Hepatocyte (in vitro differentiated cells): ENCODE data around the gene TOP2B. TPM values are rescaled to one million over a fixed set of nuclear protein-coding genes. Genes with fewer than 3 reads are reported as not detected.
A peak's percentile ranks its signal among the peaks of the same experiment; 100 is the strongest.

Experiments used
- DNase-seq: peaks from one replicate; pipeline ENCODE4 v3.0.0-alpha.2; 2016; ENCODE audit warnings: low spot score
- H2AFZ ChIP-seq: fragments of 200-600 bp; sonication (generic); 2 replicates; pipeline ENCODE4 v1.6.0; 2016; ENCODE audit warnings: antibody characterized with exemption, mild to moderate bottlenecking
- H3K27ac ChIP-seq: fragments of 200-600 bp; sonication (generic); 2 replicates; pipeline ENCODE4 v1.5.1; 2016; ENCODE audit warnings: mild to moderate bottlenecking
- H3K27me3 ChIP-seq: fragments of 200-600 bp; sonication (generic); 2 replicates; pipeline ENCODE4 v1.6.1; 2016
- H3K36me3 ChIP-seq: fragments of 200-600 bp; sonication (generic); replicated peaks from 2 replicates; pipeline ENCODE4 v1.5.1; 2016; ENCODE audit warnings: low read depth; ENCODE audit not compliant: insufficient read depth
- H3K4me1 ChIP-seq: fragments of 200-600 bp; sonication (generic); 2 replicates; pipeline ENCODE4 v1.5.1; 2016; ENCODE audit warnings: mild to moderate bottlenecking, moderate library complexity; ENCODE audit not compliant: insufficient read depth
- H3K4me2 ChIP-seq: fragments of 200-600 bp; sonication (generic); 2 replicates; pipeline ENCODE4 v1.6.0; 2016
- H3K4me3 ChIP-seq: fragments of 200-600 bp; sonication (generic); 2 replicates; pipeline ENCODE4 v1.5.1; 2016; ENCODE audit warnings: mild to moderate bottlenecking
- H3K79me2 ChIP-seq: fragments of 200-600 bp; sonication (generic); 2 replicates; pipeline ENCODE4 v1.6.0; 2017; ENCODE audit warnings: mild to moderate bottlenecking
- H3K9me2 ChIP-seq: fragments of 200-600 bp; sonication (generic); replicated peaks from 2 replicates; pipeline ENCODE4 v1.6.0; 2017; ENCODE audit warnings: mild to moderate bottlenecking; ENCODE audit not compliant: insufficient read depth
- H3K9me3 ChIP-seq: fragments of 200-600 bp; sonication (generic); 2 replicates; pipeline ENCODE4 v1.5.1; 2016; ENCODE audit warnings: low read depth, mild to moderate bottlenecking
- H4K20me1 ChIP-seq: fragments of 200-600 bp; sonication (generic); 2 replicates; pipeline ENCODE4 v1.6.0; 2016; ENCODE audit warnings: mild to moderate bottlenecking; ENCODE audit not compliant: insufficient read depth, poor library complexity, severe bottlenecking
- CTCF ChIP-seq: fragments of 200-600 bp; sonication (generic); IDR thresholded peaks from 2 replicates; pipeline ENCODE4 v1.5.1; 2016; ENCODE audit warnings: antibody characterized with exemption, mild to moderate bottlenecking; ENCODE audit not compliant: poor library complexity
- EZH2 ChIP-seq: fragments of 200-600 bp; sonication (generic); IDR thresholded peaks from 2 replicates; pipeline ENCODE4 v1.6.1; 2016; ENCODE audit warnings: antibody characterized with exemption, mild to moderate bottlenecking, borderline replicate concordance
- EZH2phosphoT487 ChIP-seq: fragments of 200-600 bp; sonication (generic); IDR thresholded peaks from one replicate; pipeline ENCODE4 v1.6.1; 2018; ENCODE audit warnings: antibody characterized with exemption, mild to moderate bottlenecking, low read depth, moderate library complexity; ENCODE audit not compliant: unreplicated experiment, severe bottlenecking
- WGBS: methylation state at CpG from one replicate; pipeline ENCODE4 v1.1.6; 2016; ENCODE audit warnings: low lambda C conversion rate; ENCODE audit errors: missing lambda C conversion rate; 5-methylcytosine and 5-hydroxymethylcytosine counted together
- polyA plus RNA-seq: library from polyadenylated mRNA; unstranded; fragments of >200 nt; fragmentation: Nextera tagmentation; extraction: Ambion mirVana; gene quantifications from 2 replicates; pipeline ENCODE4 v1.2.1, GENCODE V29; 2016
- total RNA-seq: library from RNA; depleted of rRNA; stranded (reverse); fragments of >200 nt; gene quantifications from 2 replicates; pipeline ENCODE4 v1.2.3, GENCODE V29; 2014

Gene TOP2B
- total and polyA plus RNA-seq, 2 experiments from 2014 or later, result 49.5 to 109 TPM

GRCh38 chr3:25695731-25696420, 31.2 kb upstream of the TOP2B start:
- no peak overlapping the region for H3K4me2 ChIP-seq
- no peaks in the 10 kb centered on the region for H3K9me2 ChIP-seq
- H3K4me1 ChIP-seq, result peaks cover 3% of the 10 kb centered on the region
- no peaks in the 10 kb centered on the region for H3K36me3 ChIP-seq
- no peaks in the 10 kb centered on the region for H4K20me1 ChIP-seq
- H3K27me3 ChIP-seq, result no peaks in the 10 kb centered on the region
- H2AFZ ChIP-seq, result no peak overlapping the region
- no peak for DNase-seq
- H3K4me3 ChIP-seq, result no peak overlapping the region
- H3K9me3 ChIP-seq, result no peaks in the 10 kb centered on the region
- TF ChIP-seq EZH2, result no peak
- TF ChIP-seq EZH2phosphoT487, result no peak
- no peak for TF ChIP-seq CTCF
- no peaks in the 10 kb centered on the region for H3K79me2 ChIP-seq
- H3K27ac ChIP-seq, result no peak overlapping the region
- 97% methylated on average over 4 of the region's 4 CpGs for WGBS

DNA sequence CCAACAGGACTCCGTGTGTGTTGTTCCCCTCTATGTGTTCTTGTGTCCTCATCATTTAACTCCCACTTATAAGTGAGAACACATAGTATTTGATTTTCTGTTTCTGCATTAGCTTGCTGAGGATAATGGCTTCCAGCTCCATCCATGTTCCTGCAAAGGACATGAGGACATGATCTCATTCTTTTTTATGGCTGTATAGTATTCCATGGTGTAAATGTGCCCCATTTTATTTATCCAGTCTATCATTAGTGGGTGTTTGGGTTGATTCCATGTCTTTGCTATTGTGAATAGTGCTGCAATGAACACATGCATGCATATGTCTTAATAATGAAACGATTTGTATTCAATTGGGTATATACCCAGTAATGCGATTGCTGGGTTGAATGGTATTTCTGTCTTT, 28.5 kb upstream of the TOP2B start:
- no peak overlapping the region for H3K4me2 ChIP-seq
- H3K9me3 ChIP-seq, result no peaks in the 10 kb centered on the region

GRCh38 chr3:25692341-25692740, 27.6 kb upstream of the TOP2B start:
- Histone ChIP-seq H3K27ac (peak overlapping the region; percentile 6), H3K9me2 (no peaks in the 10 kb centered on the region), H4K20me1 (no peaks in the 10 kb centered on the region), H3K27me3 (no peaks in the 10 kb centered on the region), H3K4me1 (peaks cover 3% of the 10 kb centered on the region), H3K9me3 (no peaks in the 10 kb centered on the region), H3K4me2 (peak overlapping the region; percentile 15), H3K79me2 (no peaks in the 10 kb centered on the region), H3K36me3 (no peaks in the 10 kb centered on the region), H3K4me3 (no peak overlapping the region), H2AFZ (no peak overlapping the region)
- no peak for TF ChIP-seq CTCF
- TF ChIP-seq EZH2phosphoT487, result no peak
- no peak for TF ChIP-seq EZH2
- WGBS, result 67% methylated on average over 1 of the region's 1 CpG
- no peak for DNase-seq

More for the DNA sequence above, 28.5 kb upstream of the TOP2B start:
- no peaks in the 10 kb centered on the region for H4K20me1 ChIP-seq
- H3K27me3 ChIP-seq, result no peaks in the 10 kb centered on the region
- no peaks in the 10 kb centered on the region for H3K9me2 ChIP-seq
- peak overlapping the region; percentile 6 for H3K27ac ChIP-seq
- TF ChIP-seq EZH2phosphoT487, result no peak
- TF ChIP-seq EZH2, result no peak
- TF ChIP-seq CTCF, result no peak
- DNase-seq, result no peak
- WGBS, result 65% methylated on average over 3 of the region's 3 CpGs
- H3K36me3 ChIP-seq, result no peaks in the 10 kb centered on the region
- H3K79me2 ChIP-seq, result no peaks in the 10 kb centered on the region
- no peak overlapping the region for H3K4me3 ChIP-seq
- H2AFZ ChIP-seq, result no peak overlapping the region
- peaks cover 3% of the 10 kb centered on the region for H3K4me1 ChIP-seq
